ENCODE results near the gene LEUTX.
"Not testable (repeated sequence)": the region's sequence is repeated elsewhere in the genome, so short reads cannot be mapped to it uniquely, and the experiment has no call there.

Gene LEUTX

GRCh38 chr19:39813264-39813993 lies 34.8 kb downstream of the LEUTX start:
- TF ChIP-seq, protein P1, sequence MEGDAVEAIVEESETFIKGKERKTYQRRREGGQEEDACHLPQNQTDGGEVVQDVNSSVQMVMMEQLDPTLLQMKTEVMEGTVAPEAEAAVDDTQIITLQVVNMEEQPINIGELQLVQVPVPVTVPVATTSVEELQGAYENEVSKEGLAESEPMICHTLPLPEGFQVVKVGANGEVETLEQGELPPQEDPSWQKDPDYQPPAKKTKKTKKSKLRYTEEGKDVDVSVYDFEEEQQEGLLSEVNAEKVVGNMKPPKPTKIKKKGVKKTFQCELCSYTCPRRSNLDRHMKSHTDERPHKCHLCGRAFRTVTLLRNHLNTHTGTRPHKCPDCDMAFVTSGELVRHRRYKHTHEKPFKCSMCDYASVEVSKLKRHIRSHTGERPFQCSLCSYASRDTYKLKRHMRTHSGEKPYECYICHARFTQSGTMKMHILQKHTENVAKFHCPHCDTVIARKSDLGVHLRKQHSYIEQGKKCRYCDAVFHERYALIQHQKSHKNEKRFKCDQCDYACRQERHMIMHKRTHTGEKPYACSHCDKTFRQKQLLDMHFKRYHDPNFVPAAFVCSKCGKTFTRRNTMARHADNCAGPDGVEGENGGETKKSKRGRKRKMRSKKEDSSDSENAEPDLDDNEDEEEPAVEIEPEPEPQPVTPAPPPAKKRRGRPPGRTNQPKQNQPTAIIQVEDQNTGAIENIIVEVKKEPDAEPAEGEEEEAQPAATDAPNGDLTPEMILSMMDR (IDR thresholded peaks at IDR 0.05; ENCODE audit: low read depth, low read length, missing control alignments), result no peak
- DNase-seq (ENCODE audit: extremely low read depth, low read depth), result no peak
- no peak overlapping the region for H3K4me3 ChIP-seq (replicated peaks; ENCODE audit: low read depth, low read length)

GRCh38 chr19:39814111-39814510 lies 35.5 kb downstream of the LEUTX start:
- not testable (repeated sequence) for DNase-seq (ENCODE audit: extremely low read depth, low read depth)

DNA sequence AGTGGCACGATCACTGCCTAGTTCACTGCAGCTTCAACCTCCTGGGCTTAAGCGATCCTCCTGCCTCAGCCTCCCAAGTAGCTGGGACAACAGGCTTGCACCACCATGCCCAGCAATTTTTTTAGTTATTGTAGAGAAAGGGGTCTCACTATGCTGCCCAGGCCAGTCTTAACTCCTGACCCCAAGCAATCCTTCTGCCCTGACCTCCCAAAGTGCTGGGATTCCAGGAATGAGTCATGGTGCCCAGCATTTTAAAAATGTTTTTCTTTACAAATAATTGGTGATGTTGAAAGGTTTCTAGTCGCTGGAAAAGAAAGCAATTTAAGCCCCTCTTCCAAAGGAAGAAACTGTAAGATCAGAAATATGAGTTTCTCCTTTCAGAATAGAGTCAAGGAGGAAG lies 35.9 kb downstream of the LEUTX start:
- no peak overlapping the region for H3K4me3 ChIP-seq (replicated peaks; ENCODE audit: low read depth, low read length)
- TF ChIP-seq, protein P1 (IDR thresholded peaks at IDR 0.05; ENCODE audit: low read depth, low read length, missing control alignments), result no peak
- DNase-seq (ENCODE audit: extremely low read depth, low read depth), result no peak

More at GRCh38 chr19:39814111-39814510, 35.5 kb downstream of the LEUTX start:
- H3K4me3 ChIP-seq (replicated peaks; ENCODE audit: low read depth, low read length), result not testable (repeated sequence)

DNA sequence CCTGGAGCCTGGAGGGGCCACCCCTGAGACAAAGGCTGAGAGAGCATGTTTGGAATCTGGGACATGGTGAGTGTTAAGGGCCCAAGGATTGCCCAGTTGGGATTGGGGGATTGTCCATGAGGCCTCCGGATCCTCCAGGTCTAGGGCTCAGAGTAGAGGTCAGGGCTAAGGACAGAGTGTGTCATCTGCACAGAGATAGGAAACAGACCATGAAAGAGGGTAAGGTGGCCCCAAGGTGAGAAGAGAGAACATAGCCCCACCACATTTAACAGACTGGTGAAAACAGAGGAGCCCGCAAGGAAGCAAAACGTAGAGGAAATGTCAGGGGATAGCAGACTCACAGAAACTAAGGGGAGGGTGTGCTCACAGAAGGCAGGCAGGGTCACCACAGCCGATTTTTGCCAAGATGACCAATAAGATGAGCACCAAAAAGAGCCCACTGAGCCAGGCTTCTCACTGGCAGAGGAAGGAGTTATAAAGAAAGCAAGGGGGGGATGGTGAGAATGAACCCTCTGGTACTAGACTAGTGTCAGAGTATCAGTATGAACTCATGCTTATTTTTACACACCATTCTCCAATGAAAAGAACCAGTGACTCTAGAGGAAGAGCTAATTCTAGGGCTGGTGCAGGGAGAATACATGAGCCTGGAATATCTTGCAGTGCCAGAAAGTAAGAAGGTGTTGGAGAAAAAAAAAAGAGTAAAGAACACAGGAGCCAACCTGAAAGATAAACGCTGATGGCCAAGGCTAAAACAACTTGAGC lies 37.8 kb downstream of the LEUTX start:
- TF ChIP-seq, protein P1 (IDR thresholded peaks at IDR 0.05; ENCODE audit: low read depth, low read length, missing control alignments), result no peak

DNA sequence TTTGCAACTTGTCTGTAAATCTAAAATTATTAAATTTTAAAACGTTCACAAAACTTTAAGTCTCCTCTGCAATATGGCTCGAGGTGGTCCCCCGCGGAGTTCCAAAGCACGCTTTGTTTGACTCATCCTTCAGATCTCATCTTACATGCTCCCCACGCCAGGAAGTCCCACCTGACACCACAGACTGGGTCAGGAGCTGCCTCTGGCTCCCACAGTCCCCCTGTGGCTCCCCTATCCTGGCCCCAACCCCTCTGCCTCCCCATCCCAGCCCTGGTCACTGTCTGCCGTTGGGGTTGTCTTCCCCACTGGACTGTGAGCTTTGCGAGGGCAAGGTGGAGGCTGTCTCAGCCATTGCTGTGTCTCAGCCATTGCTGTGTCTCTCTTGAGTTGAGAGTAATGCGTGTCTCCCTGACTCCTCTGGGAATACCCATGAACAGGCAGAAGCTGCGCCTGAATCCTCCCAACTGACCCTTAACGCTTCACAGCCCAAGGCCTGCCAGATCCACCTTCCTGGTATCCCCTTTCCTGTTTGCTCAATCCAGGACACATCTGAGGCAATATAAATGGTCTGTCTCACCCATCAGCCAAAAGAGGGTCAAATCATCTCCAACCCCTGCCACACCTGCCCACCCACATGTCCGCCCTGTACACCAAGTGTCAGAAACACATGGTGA lies 39.4 kb downstream of the LEUTX start:
- TF ChIP-seq, protein P1 (IDR thresholded peaks at IDR 0.05; ENCODE audit: low read depth, low read length, missing control alignments), result no peak
- H3K4me3 ChIP-seq (replicated peaks; ENCODE audit: low read depth, low read length), result no peak overlapping the region
- no peak for DNase-seq (ENCODE audit: extremely low read depth, low read depth)

More for the DNA sequence above, 37.8 kb downstream of the LEUTX start:
- DNase-seq (ENCODE audit: extremely low read depth, low read depth), result no peak
- no peak overlapping the region for H3K4me3 ChIP-seq (replicated peaks; ENCODE audit: low read depth, low read length)

DNA sequence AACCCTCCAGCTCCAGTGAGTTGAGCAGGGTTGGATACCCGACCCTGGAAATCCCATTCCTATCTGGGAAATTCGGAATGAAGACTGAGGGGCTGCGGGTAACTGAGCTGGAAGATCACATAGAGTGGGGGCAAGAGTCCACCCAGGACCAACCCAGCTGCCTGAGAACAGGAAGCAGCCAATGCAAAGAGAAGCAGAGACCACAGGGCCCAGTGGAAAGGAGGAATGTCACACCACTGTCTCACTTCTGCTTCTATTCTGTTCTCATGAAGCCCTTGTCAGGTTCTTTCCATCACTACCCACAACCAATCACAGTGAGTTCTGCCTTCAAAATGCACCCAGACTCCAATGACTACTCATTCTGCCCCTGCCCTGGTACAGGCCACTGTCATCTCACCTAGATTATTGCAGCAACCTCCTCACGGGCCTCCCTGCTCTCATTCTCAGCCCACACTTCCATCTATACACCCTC lies 40.0 kb downstream of the LEUTX start:
- TF ChIP-seq, protein P1 (IDR thresholded peaks at IDR 0.05; ENCODE audit: low read depth, low read length, missing control alignments), result no peak
- H3K4me3 ChIP-seq (replicated peaks; ENCODE audit: low read depth, low read length), result no peak overlapping the region
- no peak for DNase-seq (ENCODE audit: extremely low read depth, low read depth)

DNA sequence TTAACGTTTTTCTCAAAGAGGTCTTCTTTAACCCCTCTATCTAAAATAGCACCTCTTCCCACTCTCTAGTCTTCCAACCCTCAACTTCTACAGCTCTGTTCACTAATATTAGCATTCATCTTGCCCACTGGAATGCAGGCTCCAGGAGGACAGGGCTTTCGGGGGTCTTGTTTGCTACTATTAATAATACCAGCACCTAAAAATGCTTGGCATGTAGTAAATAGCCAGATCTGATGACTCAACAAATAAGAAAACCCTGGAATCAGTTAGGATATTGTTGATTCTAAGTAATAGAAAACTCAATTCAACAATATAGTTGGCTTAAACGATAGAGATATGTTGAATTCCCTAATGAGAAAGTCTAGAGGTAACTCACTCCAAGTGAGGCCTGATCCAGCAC lies 41.1 kb downstream of the LEUTX start:
- TF ChIP-seq, protein P1 (IDR thresholded peaks at IDR 0.05; ENCODE audit: low read depth, low read length, missing control alignments), result no peak
- DNase-seq (ENCODE audit: extremely low read depth, low read depth), result no peak
- H3K4me3 ChIP-seq (replicated peaks; ENCODE audit: low read depth, low read length), result no peak overlapping the region

Measured in HFF-Myc (cell line).